ENCODE data around the gene PAM. TPM values are rescaled to one million over a fixed set of nuclear protein-coding genes. Genes with fewer than 3 reads are reported as not detected.
"Not testable (repeated sequence)": the region's sequence is repeated elsewhere in the genome, so short reads cannot be mapped to it uniquely, and the experiment has no call there.

The PAM gene
- total RNA-seq, 1 experiment from 2014 or later = 90.0 TPM

GRCh38 chr5:102750151-102750834 is 4.8 kb upstream of the PAM start:
- H2AFZ ChIP-seq (ENCODE audit: low read length) = no peak overlapping the region
- no peaks in the 10 kb centered on the region for H4K20me1 ChIP-seq (ENCODE audit: low read length)
- ATAC-seq = no peak
- no TSS peak for BruUV-seq (replicated peaks)
- H3K27me3 ChIP-seq (ENCODE audit: low read length) = no peaks in the 10 kb centered on the region
- no peak overlapping the region for H3K4me2 ChIP-seq (ENCODE audit: low read length)
- no peak overlapping the region for H3K4me3 ChIP-seq (ENCODE audit: low read length)
- no peaks in the 10 kb centered on the region for H3K36me3 ChIP-seq (ENCODE audit: low read depth, low read length)
- H3K27ac ChIP-seq (ENCODE audit: low read length) = no peak overlapping the region
- H3F3A ChIP-seq (ENCODE audit: low read length, unreplicated experiment) = no peaks in the 10 kb centered on the region
- intact Hi-C loops (cut with micrococcal nuclease) = no loop called here
- H3K4me1 ChIP-seq (ENCODE audit: insufficient read depth, low read length) = peaks cover 9% of the 10 kb centered on the region; the same call in 1 of the 2 replicates
- H3K9me2 ChIP-seq (replicated peaks; ENCODE audit: low read length) = no peaks in the 10 kb centered on the region
- POLR2A ChIA-PET (ENCODE audit: unreplicated experiment) = no interaction called here
- no peaks in the 10 kb centered on the region for H3K79me2 ChIP-seq (ENCODE audit: low read length)
- H3K9ac ChIP-seq (ENCODE audit: low read length) = no peak overlapping the region
- no peaks in the 10 kb centered on the region for H3K9me3 ChIP-seq (ENCODE audit: low read length)
- no peak for DNase-seq
- TF ChIP-seq, protein P1, sequence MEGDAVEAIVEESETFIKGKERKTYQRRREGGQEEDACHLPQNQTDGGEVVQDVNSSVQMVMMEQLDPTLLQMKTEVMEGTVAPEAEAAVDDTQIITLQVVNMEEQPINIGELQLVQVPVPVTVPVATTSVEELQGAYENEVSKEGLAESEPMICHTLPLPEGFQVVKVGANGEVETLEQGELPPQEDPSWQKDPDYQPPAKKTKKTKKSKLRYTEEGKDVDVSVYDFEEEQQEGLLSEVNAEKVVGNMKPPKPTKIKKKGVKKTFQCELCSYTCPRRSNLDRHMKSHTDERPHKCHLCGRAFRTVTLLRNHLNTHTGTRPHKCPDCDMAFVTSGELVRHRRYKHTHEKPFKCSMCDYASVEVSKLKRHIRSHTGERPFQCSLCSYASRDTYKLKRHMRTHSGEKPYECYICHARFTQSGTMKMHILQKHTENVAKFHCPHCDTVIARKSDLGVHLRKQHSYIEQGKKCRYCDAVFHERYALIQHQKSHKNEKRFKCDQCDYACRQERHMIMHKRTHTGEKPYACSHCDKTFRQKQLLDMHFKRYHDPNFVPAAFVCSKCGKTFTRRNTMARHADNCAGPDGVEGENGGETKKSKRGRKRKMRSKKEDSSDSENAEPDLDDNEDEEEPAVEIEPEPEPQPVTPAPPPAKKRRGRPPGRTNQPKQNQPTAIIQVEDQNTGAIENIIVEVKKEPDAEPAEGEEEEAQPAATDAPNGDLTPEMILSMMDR (conservative IDR thresholded peaks at IDR 0.05; ENCODE audit: low read depth, low read length) = no peak
- TF ChIP-seq EZH2phosphoT487 (IDR thresholded peaks at IDR 0.05; ENCODE audit: borderline replicate concordance, low read length) (no peak), EZH2 (IDR thresholded peaks at IDR 0.05; ENCODE audit: low read length, unreplicated experiment) (no peak)
- CTCF ChIA-PET = no interaction called here

- H3K27me3 ChIP-seq (ENCODE audit: low read length); H3K9me2 ChIP-seq (replicated peaks; ENCODE audit: low read length); DNase-seq; H3F3A ChIP-seq (ENCODE audit: low read length, unreplicated experiment); BruUV-seq (replicated peaks); H3K4me3 ChIP-seq (ENCODE audit: low read length); H3K4me2 ChIP-seq (ENCODE audit: low read length); H3K36me3 ChIP-seq (ENCODE audit: low read depth, low read length); H4K20me1 ChIP-seq (ENCODE audit: low read length); H3K9ac ChIP-seq (ENCODE audit: low read length); intact Hi-C loops (cut with micrococcal nuclease); CTCF ChIA-PET; H3K9me3 ChIP-seq (ENCODE audit: low read length); H2AFZ ChIP-seq (ENCODE audit: low read length); ATAC-seq; POLR2A ChIA-PET (ENCODE audit: unreplicated experiment); H3K27ac ChIP-seq (ENCODE audit: low read length): not testable (repeated sequence)
- H3K4me1 ChIP-seq (ENCODE audit: insufficient read depth, low read length) = peaks cover 17% of the 10 kb centered on the region
- peaks cover 16% of the 10 kb centered on the region for H3K79me2 ChIP-seq (ENCODE audit: low read length)
These were observed 3.2 kb upstream of the PAM start for GRCh38 chr5:102751903-102752376.

- H3K9me3 ChIP-seq (ENCODE audit: low read length) = no peaks in the 10 kb centered on the region
- H3K4me2 ChIP-seq (ENCODE audit: low read length) = peak overlapping the region; percentile 83
- peak overlapping the region; percentile 82 for H3K9ac ChIP-seq (ENCODE audit: low read length)
- H3K36me3 ChIP-seq (ENCODE audit: low read depth, low read length) = no peaks in the 10 kb centered on the region
- peaks cover 33% of the 10 kb centered on the region for H3K79me2 ChIP-seq (ENCODE audit: low read length)
- H3F3A ChIP-seq (ENCODE audit: low read length, unreplicated experiment) = no peaks in the 10 kb centered on the region
- H3K4me3 ChIP-seq (ENCODE audit: low read length) = peak overlapping the region; percentile 88
- DNase-seq (no peak), ATAC-seq (peak; percentile 20)
- H4K20me1 ChIP-seq (ENCODE audit: low read length) = no peaks in the 10 kb centered on the region
- H3K27me3 ChIP-seq (ENCODE audit: low read length) = no peaks in the 10 kb centered on the region
- H2AFZ ChIP-seq (ENCODE audit: low read length) = peak overlapping the region; percentile 93
- ChIA-PET CTCF (interaction anchor here (2.2 kb wide), 1 partner anchor 72 kb away, joined by 24 read pairs; no protein-coding TSS in a partner anchor), POLR2A (ENCODE audit: unreplicated experiment) (no interaction called here)
- TF ChIP-seq EZH2 (IDR thresholded peaks at IDR 0.05; ENCODE audit: low read length, unreplicated experiment) (no peak), EZH2phosphoT487 (IDR thresholded peaks at IDR 0.05; ENCODE audit: borderline replicate concordance, low read length) (no peak)
- TF ChIP-seq, protein P1 (conservative IDR thresholded peaks at IDR 0.05; ENCODE audit: low read depth, low read length) = no peak
- H3K4me1 ChIP-seq (ENCODE audit: insufficient read depth, low read length) = peaks cover 23% of the 10 kb centered on the region
- H3K9me2 ChIP-seq (replicated peaks; ENCODE audit: low read length) = no peaks in the 10 kb centered on the region
- intact Hi-C loops (cut with micrococcal nuclease) = no loop called here
- BruUV-seq (replicated peaks) = TSS peak; percentile 29
- no peak overlapping the region for H3K27ac ChIP-seq (ENCODE audit: low read length)
These were observed 977 bp upstream of the PAM start for GRCh38 chr5:102753889-102754766.

Measured in PC-3 (cell line).